HepG2 (cell line): ENCODE results near the gene HLA-DPB1. TPM values are rescaled to one million over a fixed set of nuclear protein-coding genes. Genes with fewer than 3 reads are reported as not detected.
A peak's percentile ranks its signal among the peaks of the same experiment; 100 is the strongest.

Source experiments
- ATAC-seq: fragments of 200-7000 bp; cut with Tn5 transposase; 3 replicates; pipeline ENCODE4 v1.9.1; 2020; ENCODE audit warnings: mild to moderate bottlenecking, moderate library complexity
- BruUV-seq: library from RNA; stranded (reverse); fragments of 400-500 nt; replicated peaks from 2 replicates; lab custom pipeline; 2021; lab: Mats Ljungman, UMichigan
- CTCF ChIA-PET: fragments of 300-600 bp; formaldehyde crosslinking; extraction: SDS; loops from one replicate; lab custom pipeline; 2021; ENCODE audit warnings: low total read pairs, inconsistent platforms, low intra/inter-chr PET ratio; lab: Yijun Ruan, JAX
- POLR2A ChIA-PET: fragments of 350-600 bp; sonication (Branson Sonifier 250); formaldehyde crosslinking; loops from one replicate; lab custom pipeline; 2020; ENCODE audit warnings: antibody characterized with exemption, inconsistent platforms; lab: Yijun Ruan, JAX
- DNase-seq: peaks from one replicate; pipeline ENCODE4 v3.0.0-alpha.2; 2015; ENCODE audit warnings: low spot score
- FAIRE-seq: peaks from 3 replicates; lab custom pipeline; 2011; peaks lifted over from hg19 to GRCh38; lab: Jason Lieb, UNC
- H2AFZ ChIP-seq: one replicate; pipeline ENCODE4 v1.6.1; 2011; ENCODE audit warnings: low read length, inconsistent platforms
- H3K27ac ChIP-seq: fragments of 300-600 bp; 3 replicates; pipeline ENCODE4 v1.8.0; 2011; ENCODE audit warnings: mixed run types, mild to moderate bottlenecking, mixed read lengths, low read length, inconsistent platforms; ENCODE audit not compliant: insufficient read depth; ENCODE audit errors: extremely low read length
- H3K27me3 ChIP-seq, 2 experiments: fragments of 200-600 bp in 1 of 2; 2 replicates in 1 of 2; 3 replicates in 1 of 2; pipeline versions ENCODE4 v1.6.0 to v1.8.0; 2011; ENCODE audit warnings: low read length in 2 of 2, mild to moderate bottlenecking in 2 of 2, moderate library complexity in 2 of 2, inconsistent platforms in 1 of 2; ENCODE audit not compliant: insufficient read depth in 2 of 2, control insufficient read depth in 1 of 2
- H3K36me3 ChIP-seq, 2 experiments: fragments of 200-600 bp in 1 of 2; replicated peaks in 1 of 2; 2 replicates in 1 of 2; 3 replicates in 1 of 2; pipeline versions ENCODE4 v1.5.1 to v1.8.0; 2011; ENCODE audit warnings: low read length in 2 of 2, inconsistent platforms in 1 of 2; ENCODE audit not compliant: insufficient read depth in 2 of 2, control insufficient read depth in 1 of 2
- H3K4me1 ChIP-seq: 2 replicates; pipeline ENCODE4 v1.5.1; 2012; ENCODE audit warnings: low read length, inconsistent platforms; ENCODE audit not compliant: insufficient read depth
- H3K4me2 ChIP-seq: 2 replicates; pipeline ENCODE4 v1.6.0; 2011; ENCODE audit warnings: low read depth, low read length, inconsistent platforms
- H3K4me3 ChIP-seq, 3 experiments: fragments of 200-600 bp in 1 of 3; sonication (generic), shearing (Covaris generic) in 1 of 3; replicated peaks in 1 of 3; 2 replicates each; pipeline ENCODE4 v1.5.1; 2011 to 2016; ENCODE audit warnings: low read length in 3 of 3, inconsistent platforms in 2 of 3, low read depth in 2 of 3, mild to moderate bottlenecking in 2 of 3, control low read depth in 1 of 3, mixed read lengths in 1 of 3; ENCODE audit not compliant: insufficient read depth in 1 of 3
- H3K79me2 ChIP-seq: one replicate; pipeline ENCODE4 v1.6.1; 2011; ENCODE audit warnings: low read length, inconsistent platforms; ENCODE audit not compliant: insufficient read depth
- H3K9ac ChIP-seq: 2 replicates; pipeline ENCODE4 v1.6.0; 2011; ENCODE audit warnings: mild to moderate bottlenecking, low read depth, low read length, inconsistent platforms; ENCODE audit not compliant: insufficient read depth
- H3K9me3 ChIP-seq: 2 replicates; pipeline ENCODE4 v1.5.1; 2012; ENCODE audit warnings: mild to moderate bottlenecking, low read length
- H4K20me1 ChIP-seq: 2 replicates; pipeline ENCODE4 v1.6.0; 2011; ENCODE audit warnings: inconsistent platforms, mild to moderate bottlenecking, low read length, moderate library complexity; ENCODE audit not compliant: insufficient read depth
- CBX5 ChIP-seq: sonication (generic); formaldehyde crosslinking; IDR thresholded peaks from 2 replicates; pipeline ENCODE4 v1.4.0; 2020; ENCODE audit warnings: missing genetic modification reagents, borderline replicate concordance
- HNRNPL ChIP-seq: fragments of 200-400 bp; formaldehyde crosslinking; IDR thresholded peaks from 2 replicates; pipeline ENCODE4 v1.6.1; 2017; ENCODE audit warnings: mild to moderate bottlenecking, low read depth, low read length
- KDM2A ChIP-seq: sonication (generic); formaldehyde crosslinking; IDR thresholded peaks from 2 replicates; pipeline ENCODE4 v1.4.0; 2020; ENCODE audit warnings: low read depth, missing genetic modification reagents, borderline replicate concordance
- KDM5B ChIP-seq: sonication (generic); formaldehyde crosslinking; IDR thresholded peaks from 2 replicates; pipeline ENCODE4 v1.4.0; 2020; ENCODE audit warnings: missing genetic modification reagents, mild to moderate bottlenecking, borderline replicate concordance
- NFKB2 ChIP-seq: sonication (generic); formaldehyde crosslinking; IDR thresholded peaks from 2 replicates; pipeline ENCODE4 v1.4.0; 2020; ENCODE audit warnings: missing genetic modification reagents, borderline replicate concordance
- SMC3 ChIP-seq: IDR thresholded peaks from 2 replicates; pipeline ENCODE4 v1.6.1; 2011; ENCODE audit warnings: low read length, improper control_type of control experiment
- XRCC5 ChIP-seq: fragments of 200-400 bp; formaldehyde crosslinking; optimal IDR thresholded peaks from 2 replicates; pipeline ENCODE3; 2017; ENCODE audit warnings: mild to moderate bottlenecking, low read length
- ZNF350 ChIP-seq: sonication (generic); formaldehyde crosslinking; IDR thresholded peaks from 2 replicates; pipeline ENCODE4 v1.4.0; 2020; ENCODE audit warnings: mild to moderate bottlenecking, low read depth, missing genetic modification reagents, borderline replicate concordance
- ZNF501 ChIP-seq: sonication (generic); formaldehyde crosslinking; IDR thresholded peaks from 2 replicates; pipeline ENCODE4 v1.5.1; 2020; ENCODE audit warnings: mild to moderate bottlenecking, moderate library complexity, missing genetic modification reagents
- ZNF614 ChIP-seq: IDR thresholded peaks from 2 replicates; pipeline ENCODE4 v1.6.1; 2018; ENCODE audit warnings: missing biosample characterization, missing genetic modification reagents, inconsistent platforms, borderline replicate concordance
- ZNF788 ChIP-seq: sonication (generic); formaldehyde crosslinking; IDR thresholded peaks from 2 replicates; pipeline ENCODE4 v1.5.0; 2020; ENCODE audit warnings: mild to moderate bottlenecking, missing genetic modification reagents, borderline replicate concordance
- WGBS: methylation state at CpG from one replicate; pipeline ENCODE4 v1.1.6; 2017; ENCODE audit warnings: low lambda C conversion rate; 5-methylcytosine and 5-hydroxymethylcytosine counted together
- in situ Hi-C: cut with HindIII; loops from 2 replicates; pipeline ENCODE4 v1.10.0; 2017; ENCODE audit warnings: low pct_unique_long_range_greater_than_20kb; ENCODE audit not compliant: extremely low pct_ligation_motif_present
- intact Hi-C: fragments of 100-400 bp; cut with micrococcal nuclease; formaldehyde crosslinking; loops from one replicate; pipeline ENCODE4 v1.10.0; 2022; ENCODE audit not compliant: unreplicated experiment
- polyA plus RNA-seq, 8 experiments: library from polyadenylated mRNA; depleted of rRNA in 3 of 8; stranded (reverse) in 7 of 8; unstranded in 1 of 8; fragments of >200 nt; fragmentation: Illumina TruSeq in 4 of 8; extraction: Trizol in 4 of 8; gene quantifications; 2 replicates each; pipeline versions ENCODE4 v1.2.1 to v1.2.3, GENCODE V29; 2011 to 2016; ENCODE audit warnings: low read depth in 4 of 8, missing spikeins in 1 of 8, mixed read lengths in 1 of 8; ENCODE audit not compliant: insufficient read depth in 1 of 8
- total RNA-seq, 5 experiments: library from RNA; depleted of rRNA; stranded (reverse); fragments of >200 nt; fragmentation: Illumina TruSeq; extraction: Trizol; gene quantifications; 2 replicates each; pipeline ENCODE4 v1.2.3, GENCODE V29; 2016; ENCODE audit warnings: low read depth in 1 of 5
- TF ChIP-seq, protein P1 (sequence below), 2 experiments: sonication (generic) in 1 of 2; formaldehyde crosslinking in 1 of 2; IDR thresholded peaks; 2 replicates each; pipeline versions ENCODE4 v1.4.0 to v1.6.1; 2018 to 2020; ENCODE audit warnings: missing genetic modification reagents in 2 of 2, borderline replicate concordance in 1 of 2, low read depth in 1 of 2, mild to moderate bottlenecking in 1 of 2, missing biosample characterization in 1 of 2
- TF ChIP-seq, protein P2 (sequence below): sonication (generic); formaldehyde crosslinking; IDR thresholded peaks from 2 replicates; pipeline ENCODE4 v1.5.0; 2020; ENCODE audit warnings: mild to moderate bottlenecking, missing genetic modification reagents, moderate library complexity
- TF ChIP-seq, protein P3 (sequence below): sonication (generic); formaldehyde crosslinking; IDR thresholded peaks from 2 replicates; pipeline ENCODE4; 2020; ENCODE audit warnings: missing genetic modification reagents, mild to moderate bottlenecking, borderline replicate concordance
- TF ChIP-seq, protein P4 (sequence below): sonication (generic); formaldehyde crosslinking; IDR thresholded peaks from 2 replicates; pipeline ENCODE4 v1.8.1; 2023; ENCODE audit warnings: missing genetic modification reagents, inconsistent platforms, borderline replicate concordance

The HLA-DPB1 gene
- total and polyA plus RNA-seq, 2 of the 13 experiments (the other 11 are each of a cell fraction or from before 2014, with no cell fraction given): not detected

DNA sequence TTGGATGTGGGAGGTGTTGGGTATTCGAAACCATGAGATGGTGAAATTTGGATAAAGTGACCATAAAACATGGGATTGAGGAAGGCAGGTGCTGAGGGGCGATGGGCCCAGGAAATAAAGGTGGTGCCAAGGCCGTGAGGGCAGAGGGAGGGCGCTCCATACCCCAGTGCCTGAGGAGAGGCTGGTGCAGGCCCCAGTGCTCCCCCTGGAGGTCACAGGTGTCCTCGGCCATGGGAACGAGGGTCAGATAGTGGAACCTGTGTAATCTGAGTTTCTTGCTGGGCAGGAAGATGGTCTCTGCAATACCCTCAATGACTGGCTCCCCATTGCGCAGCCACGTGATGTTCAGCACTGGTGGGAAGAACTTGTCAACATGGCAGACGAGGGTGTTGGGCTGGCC, 16.2 kb downstream of the HLA-DPB1 start:
- no peak overlapping the region for H3K27ac ChIP-seq
- no peaks in the 10 kb centered on the region for H3K79me2 ChIP-seq
- in situ Hi-C loops: no loop called here
- no peak overlapping the region for H3K4me2 ChIP-seq
- ChIA-PET CTCF (interaction anchor here (1.7 kb wide), 1 partner anchor 78 kb away, joined by 9 read pairs; no protein-coding TSS in a partner anchor), POLR2A (no interaction called here)
- peaks cover 1 to 24% of the 10 kb centered on the region in 2 experiments; a peak in 2 of 5 replicates for H3K27me3 ChIP-seq
- no peaks in the 10 kb centered on the region for H3K9me3 ChIP-seq
- no peaks in the 10 kb centered on the region for H3K4me1 ChIP-seq
- WGBS: 4% methylated on average over 6 of the region's 9 CpGs
- no peak overlapping the region for H2AFZ ChIP-seq
- intact Hi-C loops: loop anchor here (1.0 kb wide), 1 partner anchor 78 kb away; no protein-coding TSS in a partner anchor
- H3K4me3 ChIP-seq: no peak overlapping the region
- no TSS peak for BruUV-seq
- FAIRE-seq: no peak
- no peak overlapping the region for H3K9ac ChIP-seq
- H4K20me1 ChIP-seq: no peaks in the 10 kb centered on the region
- no peaks in the 10 kb centered on the region for H3K36me3 ChIP-seq
- ATAC-seq: peak; percentile 96
- peak; percentile 30 for DNase-seq
- TF ChIP-seq NFKB2 (CRISPR knock-in tag): 0 out of 2 replicates have a peak, but pooled peaks have one; percentile 15
- TF ChIP-seq KDM5B: 0 out of 2 replicates have a peak, but pooled peaks have one; percentile 37
- TF ChIP-seq, protein P1, sequence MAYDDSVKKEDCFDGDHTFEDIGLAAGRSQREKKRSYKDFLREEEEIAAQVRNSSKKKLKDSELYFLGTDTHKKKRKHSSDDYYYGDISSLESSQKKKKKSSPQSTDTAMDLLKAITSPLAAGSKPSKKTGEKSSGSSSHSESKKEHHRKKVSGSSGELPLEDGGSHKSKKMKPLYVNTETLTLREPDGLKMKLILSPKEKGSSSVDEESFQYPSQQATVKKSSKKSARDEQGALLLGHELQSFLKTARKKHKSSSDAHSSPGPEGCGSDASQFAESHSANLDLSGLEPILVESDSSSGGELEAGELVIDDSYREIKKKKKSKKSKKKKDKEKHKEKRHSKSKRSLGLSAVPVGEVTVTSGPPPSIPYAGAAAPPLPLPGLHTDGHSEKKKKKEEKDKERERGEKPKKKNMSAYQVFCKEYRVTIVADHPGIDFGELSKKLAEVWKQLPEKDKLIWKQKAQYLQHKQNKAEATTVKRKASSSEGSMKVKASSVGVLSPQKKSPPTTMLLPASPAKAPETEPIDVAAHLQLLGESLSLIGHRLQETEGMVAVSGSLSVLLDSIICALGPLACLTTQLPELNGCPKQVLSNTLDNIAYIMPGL (CRISPR knock-in tag; IDR thresholded peaks at IDR 0.05; ENCODE audit: borderline replicate concordance in 1 of 2, low read depth in 1 of 2): peak in 1 of 2 experiments; percentile 44; a peak in 1 of 4 replicates
- TF ChIP-seq ZNF614 (CRISPR knock-in tag): no peak
- peak; percentile 48 for TF ChIP-seq XRCC5
- TF ChIP-seq, protein P2, sequence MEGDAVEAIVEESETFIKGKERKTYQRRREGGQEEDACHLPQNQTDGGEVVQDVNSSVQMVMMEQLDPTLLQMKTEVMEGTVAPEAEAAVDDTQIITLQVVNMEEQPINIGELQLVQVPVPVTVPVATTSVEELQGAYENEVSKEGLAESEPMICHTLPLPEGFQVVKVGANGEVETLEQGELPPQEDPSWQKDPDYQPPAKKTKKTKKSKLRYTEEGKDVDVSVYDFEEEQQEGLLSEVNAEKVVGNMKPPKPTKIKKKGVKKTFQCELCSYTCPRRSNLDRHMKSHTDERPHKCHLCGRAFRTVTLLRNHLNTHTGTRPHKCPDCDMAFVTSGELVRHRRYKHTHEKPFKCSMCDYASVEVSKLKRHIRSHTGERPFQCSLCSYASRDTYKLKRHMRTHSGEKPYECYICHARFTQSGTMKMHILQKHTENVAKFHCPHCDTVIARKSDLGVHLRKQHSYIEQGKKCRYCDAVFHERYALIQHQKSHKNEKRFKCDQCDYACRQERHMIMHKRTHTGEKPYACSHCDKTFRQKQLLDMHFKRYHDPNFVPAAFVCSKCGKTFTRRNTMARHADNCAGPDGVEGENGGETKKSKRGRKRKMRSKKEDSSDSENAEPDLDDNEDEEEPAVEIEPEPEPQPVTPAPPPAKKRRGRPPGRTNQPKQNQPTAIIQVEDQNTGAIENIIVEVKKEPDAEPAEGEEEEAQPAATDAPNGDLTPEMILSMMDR (CRISPR knock-in tag): peak; percentile 73
- peak; percentile 60; the same call in 1 of the 2 replicates for TF ChIP-seq HNRNPL
- TF ChIP-seq SMC3: peak; percentile 30
- peak; percentile 50; the same call in 1 of the 2 replicates for TF ChIP-seq KDM2A (CRISPR knock-in tag)
- 0 out of 2 replicates have a peak, but pooled peaks have one; percentile 21 for TF ChIP-seq ZNF350 (CRISPR knock-in tag)
- TF ChIP-seq, protein P3, sequence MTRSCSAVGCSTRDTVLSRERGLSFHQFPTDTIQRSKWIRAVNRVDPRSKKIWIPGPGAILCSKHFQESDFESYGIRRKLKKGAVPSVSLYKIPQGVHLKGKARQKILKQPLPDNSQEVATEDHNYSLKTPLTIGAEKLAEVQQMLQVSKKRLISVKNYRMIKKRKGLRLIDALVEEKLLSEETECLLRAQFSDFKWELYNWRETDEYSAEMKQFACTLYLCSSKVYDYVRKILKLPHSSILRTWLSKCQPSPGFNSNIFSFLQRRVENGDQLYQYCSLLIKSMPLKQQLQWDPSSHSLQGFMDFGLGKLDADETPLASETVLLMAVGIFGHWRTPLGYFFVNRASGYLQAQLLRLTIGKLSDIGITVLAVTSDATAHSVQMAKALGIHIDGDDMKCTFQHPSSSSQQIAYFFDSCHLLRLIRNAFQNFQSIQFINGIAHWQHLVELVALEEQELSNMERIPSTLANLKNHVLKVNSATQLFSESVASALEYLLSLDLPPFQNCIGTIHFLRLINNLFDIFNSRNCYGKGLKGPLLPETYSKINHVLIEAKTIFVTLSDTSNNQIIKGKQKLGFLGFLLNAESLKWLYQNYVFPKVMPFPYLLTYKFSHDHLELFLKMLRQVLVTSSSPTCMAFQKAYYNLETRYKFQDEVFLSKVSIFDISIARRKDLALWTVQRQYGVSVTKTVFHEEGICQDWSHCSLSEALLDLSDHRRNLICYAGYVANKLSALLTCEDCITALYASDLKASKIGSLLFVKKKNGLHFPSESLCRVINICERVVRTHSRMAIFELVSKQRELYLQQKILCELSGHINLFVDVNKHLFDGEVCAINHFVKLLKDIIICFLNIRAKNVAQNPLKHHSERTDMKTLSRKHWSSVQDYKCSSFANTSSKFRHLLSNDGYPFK (CRISPR knock-in tag): peak; percentile 21; the same call in 1 of the 2 replicates
- TF ChIP-seq, protein P4, sequence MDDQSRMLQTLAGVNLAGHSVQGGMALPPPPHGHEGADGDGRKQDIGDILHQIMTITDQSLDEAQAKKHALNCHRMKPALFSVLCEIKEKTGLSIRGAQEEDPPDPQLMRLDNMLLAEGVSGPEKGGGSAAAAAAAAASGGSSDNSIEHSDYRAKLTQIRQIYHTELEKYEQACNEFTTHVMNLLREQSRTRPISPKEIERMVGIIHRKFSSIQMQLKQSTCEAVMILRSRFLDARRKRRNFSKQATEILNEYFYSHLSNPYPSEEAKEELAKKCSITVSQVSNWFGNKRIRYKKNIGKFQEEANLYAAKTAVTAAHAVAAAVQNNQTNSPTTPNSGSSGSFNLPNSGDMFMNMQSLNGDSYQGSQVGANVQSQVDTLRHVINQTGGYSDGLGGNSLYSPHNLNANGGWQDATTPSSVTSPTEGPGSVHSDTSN (CRISPR knock-in tag): no peak
- 0 out of 2 replicates have a peak, but pooled peaks have one; percentile 20 for TF ChIP-seq CBX5 (CRISPR knock-in tag)
- TF ChIP-seq ZNF788 (CRISPR knock-in tag): peak; percentile 42; the same call in 1 of the 2 replicates
- peak; percentile 32; the same call in 1 of the 2 replicates for TF ChIP-seq ZNF501 (CRISPR knock-in tag)
